DND-41 (cell line): ENCODE measurements around the gene TRIM22.
"Not testable (repeated sequence)": the region's sequence is repeated elsewhere in the genome, so short reads cannot be mapped to it uniquely, and the experiment has no call there.

Experiments used
- CTCF ChIP-seq: IDR thresholded peaks from 2 replicates; pipeline ENCODE4 v1.5.1; 2012; ENCODE audit warnings: borderline replicate concordance, low read length, moderate library complexity, mild to moderate bottlenecking; ENCODE audit not compliant: poor library complexity, severe bottlenecking; ENCODE audit errors: extremely low read depth
- EZH2 ChIP-seq: IDR thresholded peaks from 3 replicates; pipeline ENCODE4 v1.6.1; 2012; ENCODE audit warnings: borderline replicate concordance, low read depth, mild to moderate bottlenecking, moderate library complexity, low read length, inconsistent platforms; ENCODE audit not compliant: severe bottlenecking

- not testable (repeated sequence) for TF ChIP-seq CTCF, EZH2
Observed at GRCh38 chr11:5691238-5691963, 1.8 kb downstream of the TRIM22 start.
